NCI-H128 (cell line): ENCODE results near the gene ECD.

Experiments used
- DNase-seq: peaks from one replicate; lab custom pipeline; 2025; ENCODE audit not compliant: unreplicated experiment; lab: John Stamatoyannopoulos, UW

ECD gene

GRCh38 chr10:73099141-73099540 lies 68.7 kb downstream of the ECD start:
- no peak for DNase-seq

- no peak for DNase-seq
These were observed 70.5 kb downstream of the ECD start for GRCh38 chr10:73097305-73097670.

- DNase-seq: peak; percentile 92
These were observed 71.1 kb downstream of the ECD start, which contains the start of gene P4HA1 for GRCh38 chr10:73096449-73097304. Gene P4HA1 (minus strand): TSS chr10:73096866. CDS start chr10:73074883, 21,983 bp downstream.

GRCh38 chr10:73096041-73096448 lies 71.8 kb downstream of the ECD start:
- peak; percentile 2 for DNase-seq

- no peak for DNase-seq
These were observed 72.3 kb downstream of the ECD start for GRCh38 chr10:73095481-73096021.

GRCh38 chr10:73094986-73095480 lies 72.8 kb downstream of the ECD start:
- no peak for DNase-seq

- DNase-seq: no peak
These were observed 73.6 kb downstream of the ECD start for GRCh38 chr10:73093922-73094850.

- DNase-seq: no peak
These were observed 75.0 kb downstream of the ECD start for GRCh38 chr10:73092830-73093229.

- DNase-seq: no peak
These were observed 79.5 kb downstream of the ECD start for GRCh38 chr10:73088304-73088703.

- DNase-seq: no peak
These were observed 81.0 kb downstream of the ECD start for GRCh38 chr10:73086816-73087215.

GRCh38 chr10:73084209-73084608 lies 83.6 kb downstream of the ECD start:
- no peak for DNase-seq
